Measurements from ENCODE around the gene SAPCD1. TPM values are rescaled to one million over a fixed set of nuclear protein-coding genes. Genes with fewer than 3 reads are reported as not detected.

SAPCD1 gene
- total RNA-seq, 2 donors from 2014 or later, result 7.9 to 8.4 TPM

- Histone ChIP-seq H3K27ac (ENCODE audit: low read depth, low read length) (no peak overlapping the region), H3K27me3 (ENCODE audit: control insufficient read depth, insufficient read depth, low read length, poor library complexity, severe bottlenecking) (no peaks in the 10 kb centered on the region), H3K36me3 (ENCODE audit: control insufficient read depth, insufficient read depth, low read length) (no peaks in the 10 kb centered on the region), H3K4me1 (ENCODE audit: control insufficient read depth, insufficient read depth, low read length) (no peaks in the 10 kb centered on the region), H3K9me3 (ENCODE audit: control insufficient read depth, low read length) (no peaks in the 10 kb centered on the region), H3K9ac (ENCODE audit: extremely low read depth, low read length, poor library complexity, severe bottlenecking) (no peak overlapping the region), H3K4me3 (ENCODE audit: low read length) (no peak overlapping the region)
- Mint-ChIP-seq H3K9me3 (no peaks in the 10 kb centered on the region), H3K4me1 (peaks cover 8% of the 10 kb centered on the region), H3K27me3 (ENCODE audit: insufficient read depth) (no peaks in the 10 kb centered on the region), H3K36me3 (ENCODE audit: low read depth) (no peaks in the 10 kb centered on the region), H3K4me3 (no peak overlapping the region), H3K27ac (no peak overlapping the region)
- WGBS, 2 experiments (ENCODE audit: insufficient coverage in 1 of 2, insufficient read length in 1 of 2), result 78 to 83% methylated on average over 5 to 12 of the region's 12 CpGs
- TF ChIP-seq, protein P1, sequence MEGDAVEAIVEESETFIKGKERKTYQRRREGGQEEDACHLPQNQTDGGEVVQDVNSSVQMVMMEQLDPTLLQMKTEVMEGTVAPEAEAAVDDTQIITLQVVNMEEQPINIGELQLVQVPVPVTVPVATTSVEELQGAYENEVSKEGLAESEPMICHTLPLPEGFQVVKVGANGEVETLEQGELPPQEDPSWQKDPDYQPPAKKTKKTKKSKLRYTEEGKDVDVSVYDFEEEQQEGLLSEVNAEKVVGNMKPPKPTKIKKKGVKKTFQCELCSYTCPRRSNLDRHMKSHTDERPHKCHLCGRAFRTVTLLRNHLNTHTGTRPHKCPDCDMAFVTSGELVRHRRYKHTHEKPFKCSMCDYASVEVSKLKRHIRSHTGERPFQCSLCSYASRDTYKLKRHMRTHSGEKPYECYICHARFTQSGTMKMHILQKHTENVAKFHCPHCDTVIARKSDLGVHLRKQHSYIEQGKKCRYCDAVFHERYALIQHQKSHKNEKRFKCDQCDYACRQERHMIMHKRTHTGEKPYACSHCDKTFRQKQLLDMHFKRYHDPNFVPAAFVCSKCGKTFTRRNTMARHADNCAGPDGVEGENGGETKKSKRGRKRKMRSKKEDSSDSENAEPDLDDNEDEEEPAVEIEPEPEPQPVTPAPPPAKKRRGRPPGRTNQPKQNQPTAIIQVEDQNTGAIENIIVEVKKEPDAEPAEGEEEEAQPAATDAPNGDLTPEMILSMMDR (conservative IDR thresholded peaks at IDR 0.05), result peak; percentile 95
- DNase-seq, result peak; percentile 93
Observed at GRCh38 chr6:31769684-31770371, 7.4 kb downstream of the SAPCD1 start.

GRCh38 chr6:31770860-31771259 is 8.4 kb downstream of the SAPCD1 start:
- H3K4me1 Mint-ChIP-seq, result peaks cover 7% of the 10 kb centered on the region
- no peaks in the 10 kb centered on the region for H3K9me3 Mint-ChIP-seq
- H3K36me3 Mint-ChIP-seq (ENCODE audit: low read depth), result no peaks in the 10 kb centered on the region
- no peak for DNase-seq
- 90 to 100% methylated on average over 2 of the region's 2 CpGs for WGBS, 2 experiments (ENCODE audit: insufficient coverage in 1 of 2, insufficient read length in 1 of 2)
- TF ChIP-seq, protein P1 (conservative IDR thresholded peaks at IDR 0.05), result no peak
- H3K27ac Mint-ChIP-seq, result no peak overlapping the region
- Histone ChIP-seq H3K9me3 (ENCODE audit: control insufficient read depth, low read length) (no peaks in the 10 kb centered on the region), H3K27ac (ENCODE audit: low read depth, low read length) (no peak overlapping the region), H3K36me3 (ENCODE audit: control insufficient read depth, insufficient read depth, low read length) (no peaks in the 10 kb centered on the region), H3K9ac (ENCODE audit: extremely low read depth, low read length, poor library complexity, severe bottlenecking) (no peak overlapping the region), H3K4me1 (ENCODE audit: control insufficient read depth, insufficient read depth, low read length) (no peaks in the 10 kb centered on the region), H3K27me3 (ENCODE audit: control insufficient read depth, insufficient read depth, low read length, poor library complexity, severe bottlenecking) (no peaks in the 10 kb centered on the region), H3K4me3 (ENCODE audit: low read length) (no peak overlapping the region)
- H3K4me3 Mint-ChIP-seq, result no peak overlapping the region
- no peaks in the 10 kb centered on the region for H3K27me3 Mint-ChIP-seq (ENCODE audit: insufficient read depth)

GRCh38 chr6:31771992-31772358 is 9.5 kb downstream of the SAPCD1 start:
- H3K4me3 Mint-ChIP-seq, result no peak overlapping the region

More at GRCh38 chr6:31771992-31772358, 9.5 kb downstream of the SAPCD1 start:
- Histone ChIP-seq H3K27ac (ENCODE audit: low read depth, low read length) (no peak overlapping the region), H3K4me3 (ENCODE audit: low read length) (no peak overlapping the region), H3K36me3 (ENCODE audit: control insufficient read depth, insufficient read depth, low read length) (no peaks in the 10 kb centered on the region), H3K9me3 (ENCODE audit: control insufficient read depth, low read length) (no peaks in the 10 kb centered on the region), H3K27me3 (ENCODE audit: control insufficient read depth, insufficient read depth, low read length, poor library complexity, severe bottlenecking) (no peaks in the 10 kb centered on the region), H3K4me1 (ENCODE audit: control insufficient read depth, insufficient read depth, low read length) (no peaks in the 10 kb centered on the region), H3K9ac (ENCODE audit: extremely low read depth, low read length, poor library complexity, severe bottlenecking) (no peak overlapping the region)
- Mint-ChIP-seq H3K27ac (no peak overlapping the region), H3K4me1 (no peaks in the 10 kb centered on the region), H3K27me3 (ENCODE audit: insufficient read depth) (no peaks in the 10 kb centered on the region), H3K36me3 (ENCODE audit: low read depth) (no peaks in the 10 kb centered on the region), H3K9me3 (no peaks in the 10 kb centered on the region)
- no peak for DNase-seq
- TF ChIP-seq, protein P1 (conservative IDR thresholded peaks at IDR 0.05), result no peak
- WGBS, 2 experiments (ENCODE audit: insufficient coverage in 1 of 2, insufficient read length in 1 of 2), result 94 to 100% methylated on average over 1 to 4 of the region's 4 CpGs

Data from endodermal cell (in vitro differentiated cells).